OCI-LY7 (cell line): Measurements from ENCODE around the gene PLS3.

Experiments used
- CTCF ChIP-seq: fragments of 200-600 bp; sonication (generic); conservative IDR thresholded peaks from 2 replicates; pipeline ENCODE4 v1.5.1; 2014; ENCODE audit warnings: mild to moderate bottlenecking, antibody characterized with exemption, low read length, moderate library complexity, mixed read lengths
- EZH2phosphoT487 ChIP-seq: fragments of 200-600 bp; sonication (generic); IDR thresholded peaks from 2 replicates; pipeline ENCODE4 v1.6.1; 2018; ENCODE audit warnings: low read depth, borderline replicate concordance, mild to moderate bottlenecking, mixed run types, antibody characterized with exemption, low read length, moderate library complexity, mixed read lengths

- TF ChIP-seq CTCF (no peak), EZH2phosphoT487 (no peak)
Measured at GRCh38 chrX:115561605-115562479, 868 bp downstream of the PLS3 start.
